ENCODE results near the gene MED14. TPM values are rescaled to one million over a fixed set of nuclear protein-coding genes. Genes with fewer than 3 reads are reported as not detected.
A peak's percentile ranks its signal among the peaks of the same experiment; 100 is the strongest.

The MED14 gene
- total and polyA plus RNA-seq, 2 of the 8 experiments (the other 6 are each of a cell fraction or from before 2014, with no cell fraction given) = 79.7 to 117 TPM

- H4K5ac ChIP-seq (ENCODE audit: insufficient read length, low read depth, low read length) = no peak overlapping the region
- peaks cover 0 to 14% of the 10 kb centered on the region in 2 experiments; a peak in 2 of 4 replicates for H3K79me2 ChIP-seq (ENCODE audit: control insufficient read depth in 1 of 2, insufficient read depth in 2 of 2, low read length in 2 of 2)
- no peak overlapping the region for H3K56ac ChIP-seq (replicated peaks; ENCODE audit: insufficient read length, low read depth, low read length)
- 86% methylated on average over 4 of the region's 4 CpGs; no CpG with 5 or more reads in 1 of the 2 experiments for WGBS, 2 experiments (ENCODE audit: extremely low coverage in 1 of 2, insufficient coverage in 1 of 2, insufficient read length in 1 of 2, insufficient replicate concordance in 2 of 2, low coverage in 1 of 2, low lambda C conversion rate in 2 of 2, missing lambda C conversion rate in 1 of 2)
- no peak overlapping the region for H2AK5ac ChIP-seq (ENCODE audit: low read depth, low read length)
- H3K9me3 ChIP-seq (ENCODE audit: insufficient read depth in 2 of 2, low read depth in 1 of 2, low read length in 1 of 2) = no peaks in the 10 kb centered on the region
- H3K4me1 ChIP-seq (replicated peaks in 1 of 4; ENCODE audit: control insufficient read depth in 3 of 4, insufficient read depth in 4 of 4, low read length in 3 of 4) = peaks cover 0 to 3% (median 0%) of the 10 kb centered on the region in 4 experiments; a peak in 2 of 7 replicates
- 0 out of 7 replicates have a peak overlapping the region, but pooled peaks of 1 of the 4 experiments have one; percentile 19 for H3K9ac ChIP-seq (replicated peaks in 1 of 4; ENCODE audit: extremely low read depth in 1 of 4, low read depth in 3 of 4, low read length in 3 of 4)
- H3K14ac ChIP-seq (ENCODE audit: insufficient read length) = no peak overlapping the region
- ChIA-PET CTCF (ENCODE audit: partially characterized antibody) (no interaction called here), POLR2A (ENCODE audit: partially characterized antibody) (no interaction called here)
- H3K36me3 ChIP-seq (ENCODE audit: control insufficient read depth in 2 of 4, insufficient read depth in 4 of 4, low read length in 3 of 4) = peaks cover 0 to 10% (median 0%) of the 10 kb centered on the region in 4 experiments; a peak in 2 of 8 replicates
- H2BK15ac ChIP-seq (ENCODE audit: low read length) = no peak overlapping the region
- no peak overlapping the region for H3K23ac ChIP-seq (ENCODE audit: insufficient read length)
- peaks cover 0 to 7% of the 10 kb centered on the region in 2 experiments for H4K20me1 ChIP-seq (replicated peaks in 1 of 2; ENCODE audit: control insufficient read depth in 1 of 2, insufficient read depth in 2 of 2, low read length in 2 of 2)
- H2AFZ ChIP-seq (ENCODE audit: low read length) = no peak overlapping the region
- no peak overlapping the region for H3K4ac ChIP-seq (replicated peaks; ENCODE audit: insufficient read length, low read depth, low read length)
- no peak overlapping the region for H2BK12ac ChIP-seq (ENCODE audit: low read depth, low read length)
- H4K91ac ChIP-seq (replicated peaks; ENCODE audit: insufficient read length, low read length) = no peak overlapping the region
- no peak overlapping the region for H3K27ac ChIP-seq (ENCODE audit: low read depth, low read length)
- FAIRE-seq = no peak
- no peak overlapping the region for H3K18ac ChIP-seq (ENCODE audit: extremely low read depth, low read length)
- H3K79me1 ChIP-seq (ENCODE audit: low read depth, low read length) = 0 out of 2 replicates have a peak, but pooled peaks cover 2% of the 10 kb centered on the region
- H2BK5ac ChIP-seq (ENCODE audit: low read depth, low read length) = no peak overlapping the region
- H3K27me3 ChIP-seq (replicated peaks in 1 of 4; ENCODE audit: control insufficient read depth in 3 of 4, extremely low read depth in 1 of 4, insufficient read depth in 3 of 4, low read length in 3 of 4) = no peaks in the 10 kb centered on the region
- H3K23me2 ChIP-seq (ENCODE audit: low read depth, low read length) = peaks cover 5% of the 10 kb centered on the region
- peak overlapping the region in 1 of 2 experiments; percentile 44; a peak in 3 of 4 replicates for H3K4me2 ChIP-seq (ENCODE audit: insufficient read depth in 1 of 2, low read depth in 2 of 2, low read length in 2 of 2)
- TF ChIP-seq CREB1 (IDR thresholded peaks at IDR 0.05) (no peak), ATF3 (IDR thresholded peaks at IDR 0.05; ENCODE audit: insufficient read depth, low read depth, low read length) (no peak), RXRA (IDR thresholded peaks at IDR 0.05; ENCODE audit: insufficient read depth, low read depth, low read length) (no peak), BRCA1 (IDR thresholded peaks at IDR 0.05; ENCODE audit: low read depth, low read length) (no peak), GTF2F1 (IDR thresholded peaks at IDR 0.05; ENCODE audit: borderline replicate concordance, low read depth, low read length) (no peak), CEBPB (IDR thresholded peaks at IDR 0.05; ENCODE audit: low read depth, low read length) (no peak), JUN (IDR thresholded peaks at IDR 0.05; ENCODE audit: low read depth, low read length) (no peak), SP4 (IDR thresholded peaks at IDR 0.05; ENCODE audit: low read length) (no peak)
- H3K4me3 ChIP-seq (ENCODE audit: extremely low read depth in 1 of 4, insufficient read depth in 2 of 4, low read depth in 3 of 4, low read length in 4 of 4) = peak overlapping the region in 1 of 4 experiments; percentile 10; a peak in 1 of 8 replicates
- DNase-seq (ENCODE audit: low read depth in 1 of 2, low spot score in 2 of 2) = no peak
- no peak overlapping the region for H2BK120ac ChIP-seq (replicated peaks; ENCODE audit: low read depth, low read length)
- no peak overlapping the region for H4K8ac ChIP-seq (ENCODE audit: extremely low read depth, insufficient read depth, low read length)
- no peak overlapping the region for H2BK20ac ChIP-seq (ENCODE audit: low read length)
Observed at GRCh38 chrX:40644821-40645358, 90.5 kb downstream of the MED14 start.
